ENCODE data around the gene PRKCB.

DNA sequence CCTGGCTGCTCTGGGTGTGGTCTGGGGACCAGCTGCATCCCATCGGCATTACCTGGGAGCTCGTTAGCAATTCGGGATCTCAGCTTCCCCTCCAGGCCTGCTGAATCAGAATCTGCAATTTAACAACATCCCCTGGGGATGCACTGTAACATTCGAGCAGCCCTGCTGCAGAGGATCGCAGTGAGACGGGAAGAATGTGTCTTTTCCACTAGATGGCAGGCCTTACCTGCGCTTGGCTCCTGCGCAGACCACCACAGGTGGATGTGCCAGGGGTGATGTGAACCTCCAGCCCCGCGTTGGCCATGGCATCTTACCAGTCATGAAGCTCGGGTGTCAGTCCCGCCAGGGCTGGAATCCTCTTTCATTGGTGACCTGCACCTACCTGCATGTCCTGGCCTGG, 209.9 kb downstream of the PRKCB start:
- TF ChIP-seq, protein P1, sequence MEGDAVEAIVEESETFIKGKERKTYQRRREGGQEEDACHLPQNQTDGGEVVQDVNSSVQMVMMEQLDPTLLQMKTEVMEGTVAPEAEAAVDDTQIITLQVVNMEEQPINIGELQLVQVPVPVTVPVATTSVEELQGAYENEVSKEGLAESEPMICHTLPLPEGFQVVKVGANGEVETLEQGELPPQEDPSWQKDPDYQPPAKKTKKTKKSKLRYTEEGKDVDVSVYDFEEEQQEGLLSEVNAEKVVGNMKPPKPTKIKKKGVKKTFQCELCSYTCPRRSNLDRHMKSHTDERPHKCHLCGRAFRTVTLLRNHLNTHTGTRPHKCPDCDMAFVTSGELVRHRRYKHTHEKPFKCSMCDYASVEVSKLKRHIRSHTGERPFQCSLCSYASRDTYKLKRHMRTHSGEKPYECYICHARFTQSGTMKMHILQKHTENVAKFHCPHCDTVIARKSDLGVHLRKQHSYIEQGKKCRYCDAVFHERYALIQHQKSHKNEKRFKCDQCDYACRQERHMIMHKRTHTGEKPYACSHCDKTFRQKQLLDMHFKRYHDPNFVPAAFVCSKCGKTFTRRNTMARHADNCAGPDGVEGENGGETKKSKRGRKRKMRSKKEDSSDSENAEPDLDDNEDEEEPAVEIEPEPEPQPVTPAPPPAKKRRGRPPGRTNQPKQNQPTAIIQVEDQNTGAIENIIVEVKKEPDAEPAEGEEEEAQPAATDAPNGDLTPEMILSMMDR (conservative IDR thresholded peaks at IDR 0.05; ENCODE audit: low read depth in 2 of 2), result peak; percentile 81 to 98
- no peak for TF ChIP-seq STAT1 (IDR thresholded peaks at IDR 0.05; ENCODE audit: unreplicated experiment)
- no peak for TF ChIP-seq EZH2phosphoT487 (IDR thresholded peaks at IDR 0.05; ENCODE audit: unreplicated experiment)
- TF ChIP-seq EZH2 (IDR thresholded peaks at IDR 0.05; ENCODE audit: low read depth, unreplicated experiment), result no peak
- TF ChIP-seq, protein P2, sequence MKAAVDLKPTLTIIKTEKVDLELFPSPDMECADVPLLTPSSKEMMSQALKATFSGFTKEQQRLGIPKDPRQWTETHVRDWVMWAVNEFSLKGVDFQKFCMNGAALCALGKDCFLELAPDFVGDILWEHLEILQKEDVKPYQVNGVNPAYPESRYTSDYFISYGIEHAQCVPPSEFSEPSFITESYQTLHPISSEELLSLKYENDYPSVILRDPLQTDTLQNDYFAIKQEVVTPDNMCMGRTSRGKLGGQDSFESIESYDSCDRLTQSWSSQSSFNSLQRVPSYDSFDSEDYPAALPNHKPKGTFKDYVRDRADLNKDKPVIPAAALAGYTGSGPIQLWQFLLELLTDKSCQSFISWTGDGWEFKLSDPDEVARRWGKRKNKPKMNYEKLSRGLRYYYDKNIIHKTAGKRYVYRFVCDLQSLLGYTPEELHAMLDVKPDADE (IDR thresholded peaks at IDR 0.05), result no peak
- TF ChIP-seq POLR2AphosphoS5 (IDR thresholded peaks at IDR 0.05; ENCODE audit: low read depth), result no peak
- no peak for TF ChIP-seq NANOG (IDR thresholded peaks at IDR 0.05; ENCODE audit: borderline replicate concordance)
- TF ChIP-seq, protein P3, sequence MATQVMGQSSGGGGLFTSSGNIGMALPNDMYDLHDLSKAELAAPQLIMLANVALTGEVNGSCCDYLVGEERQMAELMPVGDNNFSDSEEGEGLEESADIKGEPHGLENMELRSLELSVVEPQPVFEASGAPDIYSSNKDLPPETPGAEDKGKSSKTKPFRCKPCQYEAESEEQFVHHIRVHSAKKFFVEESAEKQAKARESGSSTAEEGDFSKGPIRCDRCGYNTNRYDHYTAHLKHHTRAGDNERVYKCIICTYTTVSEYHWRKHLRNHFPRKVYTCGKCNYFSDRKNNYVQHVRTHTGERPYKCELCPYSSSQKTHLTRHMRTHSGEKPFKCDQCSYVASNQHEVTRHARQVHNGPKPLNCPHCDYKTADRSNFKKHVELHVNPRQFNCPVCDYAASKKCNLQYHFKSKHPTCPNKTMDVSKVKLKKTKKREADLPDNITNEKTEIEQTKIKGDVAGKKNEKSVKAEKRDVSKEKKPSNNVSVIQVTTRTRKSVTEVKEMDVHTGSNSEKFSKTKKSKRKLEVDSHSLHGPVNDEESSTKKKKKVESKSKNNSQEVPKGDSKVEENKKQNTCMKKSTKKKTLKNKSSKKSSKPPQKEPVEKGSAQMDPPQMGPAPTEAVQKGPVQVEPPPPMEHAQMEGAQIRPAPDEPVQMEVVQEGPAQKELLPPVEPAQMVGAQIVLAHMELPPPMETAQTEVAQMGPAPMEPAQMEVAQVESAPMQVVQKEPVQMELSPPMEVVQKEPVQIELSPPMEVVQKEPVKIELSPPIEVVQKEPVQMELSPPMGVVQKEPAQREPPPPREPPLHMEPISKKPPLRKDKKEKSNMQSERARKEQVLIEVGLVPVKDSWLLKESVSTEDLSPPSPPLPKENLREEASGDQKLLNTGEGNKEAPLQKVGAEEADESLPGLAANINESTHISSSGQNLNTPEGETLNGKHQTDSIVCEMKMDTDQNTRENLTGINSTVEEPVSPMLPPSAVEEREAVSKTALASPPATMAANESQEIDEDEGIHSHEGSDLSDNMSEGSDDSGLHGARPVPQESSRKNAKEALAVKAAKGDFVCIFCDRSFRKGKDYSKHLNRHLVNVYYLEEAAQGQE (IDR thresholded peaks at IDR 0.05; ENCODE audit: unreplicated experiment), result no peak
- no peak for TF ChIP-seq CREB1 (CRISPR knock-in tag; IDR thresholded peaks at IDR 0.05; ENCODE audit: low read depth)
- no peak for TF ChIP-seq ZNF331 (CRISPR knock-in tag; IDR thresholded peaks at IDR 0.05; ENCODE audit: low read depth)
- no peak for TF ChIP-seq ZNF114 (CRISPR knock-in tag; IDR thresholded peaks at IDR 0.05)
